Measurements from ENCODE around the gene PAQR4.
A peak's percentile ranks its signal among the peaks of the same experiment; 100 is the strongest.

The PAQR4 gene

DNA sequence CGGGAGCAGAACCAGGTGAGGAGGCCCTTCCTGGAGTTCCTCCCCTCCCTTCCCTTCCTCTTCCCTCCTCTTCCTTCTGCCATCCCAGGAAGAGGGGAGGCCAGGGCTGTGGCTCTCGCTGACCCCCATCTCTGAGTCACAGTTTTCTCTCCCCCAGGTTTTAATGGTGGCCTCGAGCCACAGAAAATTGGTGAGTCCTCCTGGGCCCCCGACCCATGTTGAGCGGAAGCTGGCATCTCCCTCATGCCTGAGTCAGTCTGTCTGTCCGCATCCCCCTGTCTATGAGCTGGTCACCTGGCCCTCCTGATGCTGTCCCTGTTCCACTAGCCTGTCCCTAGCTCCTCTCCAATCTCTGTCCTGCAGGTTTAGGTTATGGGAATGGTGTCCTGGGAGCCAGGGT is 30.8 kb downstream of the PAQR4 start:
- DNase-seq (ENCODE audit: low read depth): no peak
- TF ChIP-seq, protein P1, sequence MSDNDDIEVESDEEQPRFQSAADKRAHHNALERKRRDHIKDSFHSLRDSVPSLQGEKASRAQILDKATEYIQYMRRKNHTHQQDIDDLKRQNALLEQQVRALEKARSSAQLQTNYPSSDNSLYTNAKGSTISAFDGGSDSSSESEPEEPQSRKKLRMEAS (IDR thresholded peaks at IDR 0.05; ENCODE audit: low read depth, low read length): no peak
- TF ChIP-seq CTCF (IDR thresholded peaks at IDR 0.05; ENCODE audit: low read depth, low read length) (no peak), POLR2A (IDR thresholded peaks at IDR 0.05; ENCODE audit: extremely low read depth, insufficient read length) (no peak), MYC (IDR thresholded peaks at IDR 0.05; ENCODE audit: low read depth, low read length) (no peak)
- H3K4me3 ChIP-seq (ENCODE audit: low read depth, low read length): no peak overlapping the region

DNA sequence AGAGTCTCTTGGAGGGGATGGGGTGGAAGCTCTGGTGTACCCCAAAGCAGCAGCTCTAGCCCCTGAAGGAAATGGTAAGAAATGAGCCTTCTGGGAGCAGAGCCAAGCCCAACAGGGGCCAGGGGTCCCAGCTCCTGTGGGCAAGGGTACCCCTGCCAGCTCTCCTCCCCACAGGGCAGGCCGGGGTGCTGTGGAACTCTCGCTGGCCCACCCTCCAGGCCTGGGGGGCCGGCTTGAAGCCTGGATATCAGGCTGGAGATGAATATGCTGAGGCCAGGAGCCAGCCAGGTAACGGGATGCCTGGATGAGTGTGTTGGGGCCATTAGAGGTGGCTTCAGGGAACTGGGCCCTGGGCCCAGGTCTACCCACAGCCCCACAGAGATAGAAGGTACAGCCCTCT is 31.4 kb downstream of the PAQR4 start:
- H3K4me3 ChIP-seq (ENCODE audit: low read depth, low read length): no peak overlapping the region
- TF ChIP-seq POLR2A (IDR thresholded peaks at IDR 0.05; ENCODE audit: extremely low read depth, insufficient read length): no peak
- TF ChIP-seq CTCF (IDR thresholded peaks at IDR 0.05; ENCODE audit: low read depth, low read length): no peak
- TF ChIP-seq, protein P1 (IDR thresholded peaks at IDR 0.05; ENCODE audit: low read depth, low read length): no peak
- no peak for TF ChIP-seq MYC (IDR thresholded peaks at IDR 0.05; ENCODE audit: low read depth, low read length)
- no peak for DNase-seq (ENCODE audit: low read depth)

GRCh38 chr16:3001316-3001715 is 32.2 kb downstream of the PAQR4 start:
- TF ChIP-seq POLR2A (IDR thresholded peaks at IDR 0.05; ENCODE audit: extremely low read depth, insufficient read length) (no peak), CTCF (IDR thresholded peaks at IDR 0.05; ENCODE audit: low read depth, low read length) (no peak), MYC (IDR thresholded peaks at IDR 0.05; ENCODE audit: low read depth, low read length) (no peak)
- TF ChIP-seq, protein P1 (IDR thresholded peaks at IDR 0.05; ENCODE audit: low read depth, low read length): no peak
- H3K4me3 ChIP-seq (ENCODE audit: low read depth, low read length): no peak overlapping the region
- no peak for DNase-seq (ENCODE audit: low read depth)

- H3K4me3 ChIP-seq (ENCODE audit: low read depth, low read length): no peak overlapping the region
- DNase-seq (ENCODE audit: low read depth): peak; percentile 99
- TF ChIP-seq CTCF (IDR thresholded peaks at IDR 0.05; ENCODE audit: low read depth, low read length) (peak; percentile 33), POLR2A (IDR thresholded peaks at IDR 0.05; ENCODE audit: extremely low read depth, insufficient read length) (no peak), MYC (IDR thresholded peaks at IDR 0.05; ENCODE audit: low read depth, low read length) (no peak)
- TF ChIP-seq, protein P1 (IDR thresholded peaks at IDR 0.05; ENCODE audit: low read depth, low read length): no peak; the same call in 1 of the 2 replicates
These were observed 34.6 kb downstream of the PAQR4 start for GRCh38 chr16:3003582-3004270.

- DNase-seq (ENCODE audit: low read depth): peak; percentile 56
- TF ChIP-seq MYC (IDR thresholded peaks at IDR 0.05; ENCODE audit: low read depth, low read length) (no peak), CTCF (IDR thresholded peaks at IDR 0.05; ENCODE audit: low read depth, low read length) (no peak)
- TF ChIP-seq, protein P1 (IDR thresholded peaks at IDR 0.05; ENCODE audit: low read depth, low read length): no peak
- no peak overlapping the region for H3K4me3 ChIP-seq (ENCODE audit: low read depth, low read length)
These were observed 35.2 kb downstream of the PAQR4 start for GRCh38 chr16:3004319-3004718.

All from NB4 (cell line).